HG03064 (cell line): ENCODE data around the gene PARD3.
"Not testable (repeated sequence)": the region's sequence is repeated elsewhere in the genome, so short reads cannot be mapped to it uniquely, and the experiment has no call there.

ENCODE experiments used
- ATAC-seq: cut with Tn5 transposase; IDR thresholded peaks from one replicate; pipeline ENCODE4 v1.9.1; 2021; ENCODE audit warnings: low read depth; ENCODE audit not compliant: unreplicated experiment

Gene PARD3

GRCh38 chr10:34769899-34770298 is 45.2 kb downstream of the PARD3 start:
- no peak for ATAC-seq

- no peak for ATAC-seq
These were observed 46.1 kb downstream of the PARD3 start for GRCh38 chr10:34768972-34769330.

GRCh38 chr10:34768261-34768971 is 46.7 kb downstream of the PARD3 start:
- ATAC-seq = no peak

GRCh38 chr10:34766811-34767494 is 48.1 kb downstream of the PARD3 start:
- ATAC-seq = no peak

GRCh38 chr10:34766266-34766600 is 48.9 kb downstream of the PARD3 start:
- ATAC-seq = no peak

- no peak for ATAC-seq
These were observed 50.6 kb downstream of the PARD3 start for GRCh38 chr10:34764472-34764946.

- ATAC-seq = no peak
These were observed 52.3 kb downstream of the PARD3 start for GRCh38 chr10:34762603-34763299.

GRCh38 chr10:34762156-34762555 is 52.9 kb downstream of the PARD3 start:
- no peak for ATAC-seq

GRCh38 chr10:34761453-34761852 is 53.6 kb downstream of the PARD3 start:
- ATAC-seq = no peak

GRCh38 chr10:34760606-34761005 is 54.5 kb downstream of the PARD3 start:
- ATAC-seq = no peak

- no peak for ATAC-seq
These were observed 55.3 kb downstream of the PARD3 start for GRCh38 chr10:34759837-34760215.

GRCh38 chr10:34759161-34759836 is 55.8 kb downstream of the PARD3 start:
- no peak for ATAC-seq

GRCh38 chr10:34758447-34758996 is 56.6 kb downstream of the PARD3 start:
- ATAC-seq = peak; percentile 52

GRCh38 chr10:34757933-34758332 is 57.2 kb downstream of the PARD3 start:
- ATAC-seq = no peak

- not testable (repeated sequence) for ATAC-seq
These were observed 57.9 kb downstream of the PARD3 start for GRCh38 chr10:34757181-34757580.

- no peak for ATAC-seq
These were observed 58.5 kb downstream of the PARD3 start for GRCh38 chr10:34756584-34756983.

GRCh38 chr10:34753014-34753757 is 61.9 kb downstream of the PARD3 start:
- ATAC-seq = no peak

GRCh38 chr10:34751272-34751671 is 63.8 kb downstream of the PARD3 start:
- no peak for ATAC-seq

- ATAC-seq = not testable (repeated sequence)
These were observed 64.3 kb downstream of the PARD3 start for GRCh38 chr10:34750795-34751194.

- ATAC-seq = no peak
These were observed 66.3 kb downstream of the PARD3 start for GRCh38 chr10:34748767-34749166.
